Liver (tissue), 9 donors: ENCODE results near the gene CDC42. TPM values are rescaled to one million over a fixed set of nuclear protein-coding genes. Genes with fewer than 3 reads are reported as not detected.

ENCODE experiments used
- DNase-seq: peaks from one replicate; pipeline ENCODE4 v3.0.0-alpha.2; 2017; ENCODE audit warnings: low spot score
- H3K27ac ChIP-seq, 2 donors: one replicate each; pipeline ENCODE4 v1.7.0; 2013; ENCODE audit warnings: inconsistent platforms in 2 of 2, low read length in 2 of 2, control low read depth in 1 of 2, low read depth in 1 of 2, mild to moderate bottlenecking in 1 of 2
- H3K27me3 ChIP-seq, 4 donors: one replicate each; pipeline versions ENCODE4 v1.6.1 to v1.7.0; 2013; ENCODE audit warnings: low read length in 3 of 4, inconsistent platforms in 1 of 4, mild to moderate bottlenecking in 1 of 4, moderate library complexity in 1 of 4; ENCODE audit not compliant: control insufficient read depth in 4 of 4, insufficient read depth in 4 of 4
- H3K36me3 ChIP-seq, 4 donors: one replicate each; pipeline versions ENCODE4 v1.6.1 to v1.7.0; 2013; ENCODE audit warnings: low read length in 3 of 4, mild to moderate bottlenecking in 3 of 4, low read depth in 1 of 4, moderate library complexity in 1 of 4; ENCODE audit not compliant: control insufficient read depth in 4 of 4, insufficient read depth in 3 of 4
- H3K4me1 ChIP-seq, 4 donors: one replicate each; pipeline versions ENCODE4 v1.6.1 to v1.7.0; 2013; ENCODE audit warnings: low read length in 3 of 4, mild to moderate bottlenecking in 3 of 4, moderate library complexity in 1 of 4; ENCODE audit not compliant: control insufficient read depth in 4 of 4, insufficient read depth in 4 of 4
- H3K4me3 ChIP-seq, 3 donors: one replicate each; pipeline versions ENCODE4 v1.6.1 to v1.7.0; 2013; ENCODE audit warnings: low read length in 3 of 3, control low read depth in 1 of 3, low read depth in 1 of 3, mild to moderate bottlenecking in 1 of 3
- H3K9ac ChIP-seq, 2 donors: one replicate each; pipeline ENCODE4 v1.7.0; 2013; ENCODE audit warnings: low read length in 2 of 2, mild to moderate bottlenecking in 2 of 2, moderate library complexity in 2 of 2, control low read depth in 1 of 2, low read depth in 1 of 2
- H3K9me3 ChIP-seq, 4 donors: one replicate each; pipeline versions ENCODE4 v1.6.1 to v1.7.0; 2013; ENCODE audit warnings: low read length in 3 of 4; ENCODE audit not compliant: control insufficient read depth in 4 of 4
- CTCF ChIP-seq: fragments of 150-350 bp; IDR thresholded peaks from 2 replicates; pipeline ENCODE4 v1.5.1; 2017; ENCODE audit warnings: improper control_type of control experiment, low read depth, low read length; ENCODE audit not compliant: missing input control
- EGR1 ChIP-seq, 2 donors: IDR thresholded peaks; 2 replicates each; pipeline ENCODE4 v1.6.1; 2016 to 2018; ENCODE audit warnings: antibody characterized with exemption in 2 of 2, low read depth in 2 of 2
- FOXA1 ChIP-seq: IDR thresholded peaks from 2 replicates; pipeline ENCODE4 v1.6.1; 2016; ENCODE audit warnings: antibody characterized with exemption
- FOXA2 ChIP-seq: IDR thresholded peaks from 2 replicates; pipeline ENCODE4 v1.6.1; 2016; ENCODE audit warnings: antibody characterized with exemption
- GABPA ChIP-seq, 2 donors: IDR thresholded peaks in 1 of 2; conservative IDR thresholded peaks in 1 of 2; 2 replicates each; pipeline ENCODE4 v1.6.1; 2016; ENCODE audit warnings: antibody characterized with exemption in 2 of 2, mild to moderate bottlenecking in 1 of 2, moderate library complexity in 1 of 2
- HNF4A ChIP-seq, 2 donors: conservative IDR thresholded peaks; 2 replicates each; pipeline ENCODE4 v1.6.1; 2016; ENCODE audit warnings: antibody characterized with exemption in 2 of 2, mild to moderate bottlenecking in 2 of 2
- HNF4G ChIP-seq: IDR thresholded peaks from 2 replicates; pipeline ENCODE4 v1.6.1; 2016; ENCODE audit warnings: antibody characterized with exemption
- JUND ChIP-seq, 2 donors: IDR thresholded peaks; 2 replicates each; pipeline ENCODE4 v1.6.1; 2016; ENCODE audit warnings: antibody characterized with exemption in 2 of 2
- NR2F2 ChIP-seq: IDR thresholded peaks from 2 replicates; pipeline ENCODE4 v1.6.1; 2016; ENCODE audit warnings: antibody characterized with exemption
- RAD21 ChIP-seq, 2 donors: IDR thresholded peaks; 2 replicates each; pipeline ENCODE4 v1.6.1; 2016; ENCODE audit warnings: antibody characterized with exemption in 2 of 2, mild to moderate bottlenecking in 2 of 2
- REST ChIP-seq: IDR thresholded peaks from 2 replicates; pipeline ENCODE4 v1.6.1; 2016; ENCODE audit warnings: antibody characterized with exemption, mild to moderate bottlenecking
- RXRA ChIP-seq, 2 donors: IDR thresholded peaks; 2 replicates each; pipeline ENCODE4 v1.6.1; 2017 to 2018; ENCODE audit warnings: antibody characterized with exemption in 2 of 2, mild to moderate bottlenecking in 1 of 2
- SP1 ChIP-seq: IDR thresholded peaks from 2 replicates; pipeline ENCODE4 v1.6.1; 2018; ENCODE audit warnings: antibody characterized with exemption, mild to moderate bottlenecking
- TAF1 ChIP-seq: conservative IDR thresholded peaks from 2 replicates; pipeline ENCODE4 v1.6.1; 2016; ENCODE audit warnings: antibody characterized with exemption, mild to moderate bottlenecking
- ZBTB33 ChIP-seq: IDR thresholded peaks from 2 replicates; pipeline ENCODE4 v1.6.1; 2016; ENCODE audit warnings: antibody characterized with exemption
- WGBS: extraction: QIAGEN DNeasy Blood & Tissue Kit; methylation state at CpG from one replicate; pipeline ENCODE4 v1.1.7; 2013; 5-methylcytosine and 5-hydroxymethylcytosine counted together
- polyA plus RNA-seq, 2 donors: library from polyadenylated mRNA; stranded (reverse) in 1 of 2; unstranded in 1 of 2; fragments of 200-250 nt in 1 of 2; fragments of >200 nt in 1 of 2; fragmentation: Nextera tagmentation in 1 of 2; extraction: Ambion mirVana in 1 of 2; gene quantifications; one replicate each; pipeline versions ENCODE4 v1.2.1 to v1.2.3, GENCODE V29; 2013 to 2015
- total RNA-seq, 2 donors: library from RNA; depleted of rRNA; stranded (reverse); fragments of >200 nt; gene quantifications; one replicate each; pipeline ENCODE4 v1.2.3, GENCODE V29; 2014
- TF ChIP-seq, protein P1 (sequence below): IDR thresholded peaks from 2 replicates; pipeline ENCODE4 v1.6.1; 2016; ENCODE audit warnings: antibody characterized with exemption
- donor health status: healthy.
- donor health status: healthy.
- donor health status: healthy.
- donor health status: healthy.
- donor health status: healthy.

CDC42 gene
- total and polyA plus RNA-seq, 4 donors: 40.3 to 140 (median 69.0) TPM

- Histone ChIP-seq H3K4me1 (peaks cover 0 to 20% (median 7%) of the 10 kb centered on the region in 4 donors), H3K9ac (no peak overlapping the region), H3K27ac (no peak overlapping the region), H3K4me3 (no peak overlapping the region), H3K9me3 (no peaks in the 10 kb centered on the region), H3K36me3 (peaks cover 0 to 6% (median 5%) of the 10 kb centered on the region in 4 donors), H3K27me3 (no peaks in the 10 kb centered on the region)
- 83% methylated on average over 3 of the region's 3 CpGs for WGBS
- TF ChIP-seq ZBTB33: no peak
- TF ChIP-seq RXRA (IDR thresholded peaks at IDR 0.05): no peak
- TF ChIP-seq FOXA2: no peak
- no peak for TF ChIP-seq FOXA1
- TF ChIP-seq, protein P1, sequence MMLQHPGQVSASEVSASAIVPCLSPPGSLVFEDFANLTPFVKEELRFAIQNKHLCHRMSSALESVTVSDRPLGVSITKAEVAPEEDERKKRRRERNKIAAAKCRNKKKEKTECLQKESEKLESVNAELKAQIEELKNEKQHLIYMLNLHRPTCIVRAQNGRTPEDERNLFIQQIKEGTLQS: no peak
- TF ChIP-seq CTCF: no peak
- TF ChIP-seq EGR1 (IDR thresholded peaks at IDR 0.05; ENCODE audit: low read depth in 2 of 2): no peak
- TF ChIP-seq GABPA (IDR thresholded peaks at IDR 0.05 in 1 of 2, conservative IDR thresholded peaks at IDR 0.05 in 1 of 2): no peak
- no peak for DNase-seq
Measured at GRCh38 chr1:22026924-22027289, 25.6 kb upstream of the CDC42 start.

- Histone ChIP-seq H3K27ac (no peak overlapping the region), H3K9ac (no peak overlapping the region)
- WGBS: 90% methylated on average over 4 of the region's 4 CpGs
Measured at GRCh38 chr1:22030057-22030456, 22.5 kb upstream of the CDC42 start.

More at GRCh38 chr1:22030057-22030456, 22.5 kb upstream of the CDC42 start:
- no peak for TF ChIP-seq HNF4A (conservative IDR thresholded peaks at IDR 0.05)
- TF ChIP-seq NR2F2: no peak
- TF ChIP-seq JUND (IDR thresholded peaks at IDR 0.05): no peak
- no peak for TF ChIP-seq GABPA (IDR thresholded peaks at IDR 0.05 in 1 of 2, conservative IDR thresholded peaks at IDR 0.05 in 1 of 2)
- no peak for TF ChIP-seq CTCF
- no peak for TF ChIP-seq EGR1 (IDR thresholded peaks at IDR 0.05; ENCODE audit: low read depth in 2 of 2)
- TF ChIP-seq ZBTB33: no peak
- no peak for TF ChIP-seq REST
- TF ChIP-seq RAD21 (IDR thresholded peaks at IDR 0.05): no peak
- no peak for TF ChIP-seq HNF4G
- TF ChIP-seq TAF1: no peak
- TF ChIP-seq SP1: no peak
- TF ChIP-seq, protein P1: no peak
- TF ChIP-seq FOXA1: no peak
- no peak for TF ChIP-seq FOXA2
- peaks cover 0 to 6% (median 5%) of the 10 kb centered on the region in 4 donors for H3K36me3 ChIP-seq
- no peaks in the 10 kb centered on the region for H3K9me3 ChIP-seq
- no peaks in the 10 kb centered on the region for H3K27me3 ChIP-seq
- no peak overlapping the region for H3K4me3 ChIP-seq
- peaks cover 0 to 8% (median 5%) of the 10 kb centered on the region in 4 donors for H3K4me1 ChIP-seq
- DNase-seq: no peak
